NCI-H2081 (cell line): ENCODE measurements around the gene DLGAP4.

Experiments used
- DNase-seq, 2 experiments: peaks; one replicate each; lab custom pipeline; 2025; lab: John Stamatoyannopoulos, UW

DLGAP4 gene

GRCh38 chr20:36384022-36384619 is 78.0 kb downstream of the DLGAP4 start:
- no peak for DNase-seq

- no peak for DNase-seq
These were observed 79.4 kb downstream of the DLGAP4 start for GRCh38 chr20:36385503-36385902.

- DNase-seq = no peak
These were observed 80.1 kb downstream of the DLGAP4 start for GRCh38 chr20:36386236-36386635.

GRCh38 chr20:36390269-36390668 is 84.1 kb downstream of the DLGAP4 start:
- no peak for DNase-seq

GRCh38 chr20:36390719-36391415 is 84.7 kb downstream of the DLGAP4 start:
- no peak for DNase-seq

- no peak for DNase-seq
These were observed 85.3 kb downstream of the DLGAP4 start for GRCh38 chr20:36391456-36391855.

- DNase-seq = no peak
These were observed 85.8 kb downstream of the DLGAP4 start for GRCh38 chr20:36391955-36392354.

- DNase-seq = no peak
These were observed 86.8 kb downstream of the DLGAP4 start for GRCh38 chr20:36392989-36393388.

- no peak for DNase-seq
These were observed 88.3 kb downstream of the DLGAP4 start for GRCh38 chr20:36394340-36394965.

GRCh38 chr20:36396340-36396739 is 90.2 kb downstream of the DLGAP4 start:
- no peak for DNase-seq

GRCh38 chr20:36396847-36397630 is 90.9 kb downstream of the DLGAP4 start:
- DNase-seq = no peak

GRCh38 chr20:36398515-36398914 is 92.4 kb downstream of the DLGAP4 start:
- no peak for DNase-seq

GRCh38 chr20:36399147-36399968 is 93.2 kb downstream of the DLGAP4 start:
- DNase-seq = peak; percentile 57 to 74

GRCh38 chr20:36399969-36400545 is 93.9 kb downstream of the DLGAP4 start:
- DNase-seq = no peak

GRCh38 chr20:36400909-36401735 is 95.0 kb downstream of the DLGAP4 start:
- DNase-seq = no peak

- DNase-seq = no peak
These were observed 96.6 kb downstream of the DLGAP4 start for GRCh38 chr20:36402708-36403107.

GRCh38 chr20:36404435-36404978 is 98.4 kb downstream of the DLGAP4 start:
- no peak for DNase-seq

- DNase-seq = no peak
These were observed 99.1 kb downstream of the DLGAP4 start for GRCh38 chr20:36405255-36405654.

GRCh38 chr20:36407199-36407733 is 101.1 kb downstream of the DLGAP4 start:
- DNase-seq = no peak

GRCh38 chr20:36408219-36408618 is 102.1 kb downstream of the DLGAP4 start:
- peak in 1 of 2 experiments; percentile 49 for DNase-seq
